ENCODE measurements around the gene PRCP.
"Not testable (repeated sequence)": the region's sequence is repeated elsewhere in the genome, so short reads cannot be mapped to it uniquely, and the experiment has no call there.

The PRCP gene

DNA sequence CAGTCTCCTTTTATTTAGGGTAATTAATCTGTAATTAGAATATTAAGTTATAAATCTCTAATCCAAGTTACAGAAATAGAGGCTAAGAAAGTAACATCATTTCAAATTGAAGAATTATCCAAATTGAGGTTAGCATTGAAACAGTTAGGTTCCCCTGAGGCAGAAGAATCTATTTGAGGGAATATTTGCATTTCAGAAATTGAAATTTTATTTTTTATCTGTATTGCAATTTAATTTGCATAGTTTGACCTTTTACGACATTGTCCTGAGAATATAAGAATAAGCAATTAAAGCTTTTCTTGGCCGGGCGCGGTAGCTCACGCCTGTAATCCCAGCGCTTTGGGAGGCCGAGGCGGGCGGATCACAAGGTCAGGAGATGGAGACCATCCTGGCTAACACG, 28.9 kb upstream of the PRCP start:
- Histone ChIP-seq H3K27me3 (ENCODE audit: control insufficient read depth, insufficient read depth, low read length) (no peaks in the 10 kb centered on the region), H3K4me3 (ENCODE audit: low read length) (no peak overlapping the region), H3K36me3 (ENCODE audit: control insufficient read depth, insufficient read depth, low read length) (no peaks in the 10 kb centered on the region), H3K27ac (ENCODE audit: low read depth, low read length) (no peak overlapping the region), H3K9ac (ENCODE audit: low read length) (no peak overlapping the region), H3K4me1 (ENCODE audit: control insufficient read depth, insufficient read depth, low read length) (no peaks in the 10 kb centered on the region)

GRCh38 chr11:82927264-82927880, 27.1 kb upstream of the PRCP start:
- H3K27me3 ChIP-seq (ENCODE audit: control insufficient read depth, insufficient read depth, low read length) = no peaks in the 10 kb centered on the region
- H3K27ac ChIP-seq (ENCODE audit: low read depth, low read length) = no peak overlapping the region
- H3K4me1 ChIP-seq (ENCODE audit: control insufficient read depth, insufficient read depth, low read length) = no peaks in the 10 kb centered on the region
- H3K9ac ChIP-seq (ENCODE audit: low read length) = no peak overlapping the region
- no peak overlapping the region for H3K4me3 ChIP-seq (ENCODE audit: low read length)
- no peaks in the 10 kb centered on the region for H3K36me3 ChIP-seq (ENCODE audit: control insufficient read depth, insufficient read depth, low read length)

- Histone ChIP-seq H3K36me3 (ENCODE audit: control insufficient read depth, insufficient read depth, low read length) (no peaks in the 10 kb centered on the region), H3K27ac (ENCODE audit: low read depth, low read length) (no peak overlapping the region), H3K27me3 (ENCODE audit: control insufficient read depth, insufficient read depth, low read length) (no peaks in the 10 kb centered on the region), H3K4me3 (ENCODE audit: low read length) (no peak overlapping the region), H3K9ac (ENCODE audit: low read length) (no peak overlapping the region), H3K4me1 (ENCODE audit: control insufficient read depth, insufficient read depth, low read length) (no peaks in the 10 kb centered on the region)
Measured at GRCh38 chr11:82924522-82925224, 24.4 kb upstream of the PRCP start.

DNA sequence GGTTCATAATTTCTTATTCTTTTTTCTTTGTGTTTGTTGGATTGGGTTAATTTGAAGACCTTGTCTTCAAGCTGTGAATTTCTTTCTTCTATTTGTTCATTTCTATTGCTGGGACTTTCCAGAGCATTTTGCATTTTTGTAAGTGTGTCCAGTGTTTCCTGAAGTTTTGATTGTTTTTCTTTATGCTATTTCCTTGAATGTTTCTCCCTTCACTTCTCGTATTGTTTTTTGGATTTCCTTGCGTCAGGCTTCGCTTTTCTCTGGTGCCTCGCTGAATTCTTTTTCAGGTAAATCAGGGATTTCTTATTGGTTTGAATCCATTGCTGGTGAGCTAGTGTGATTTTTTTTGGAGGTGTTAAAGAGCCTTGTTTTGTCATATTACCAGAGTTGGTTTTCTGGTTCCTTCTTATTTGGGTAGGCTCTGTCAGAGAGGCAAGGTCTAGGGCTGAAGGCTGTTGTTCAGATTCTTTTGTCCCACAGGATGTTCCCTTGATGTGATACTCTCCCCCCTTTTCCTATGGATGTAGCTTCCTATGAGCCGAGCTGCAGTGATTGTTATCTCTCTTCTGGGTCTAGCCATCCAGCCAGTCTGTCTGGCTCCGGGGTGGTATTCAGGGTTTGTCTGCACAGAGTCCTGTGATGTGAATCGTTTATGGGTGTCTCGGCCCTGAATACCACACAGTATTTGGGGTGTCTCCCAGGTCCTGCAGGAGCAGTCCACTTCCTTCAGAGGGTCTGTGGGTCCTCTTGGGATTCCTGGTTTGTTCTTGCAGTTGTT, 22.4 kb upstream of the PRCP start:
- H3K4me3 ChIP-seq (ENCODE audit: low read length); H3K9ac ChIP-seq (ENCODE audit: low read length); H3K36me3 ChIP-seq (ENCODE audit: control insufficient read depth, insufficient read depth, low read length); H3K27ac ChIP-seq (ENCODE audit: low read depth, low read length); H3K4me1 ChIP-seq (ENCODE audit: control insufficient read depth, insufficient read depth, low read length); H3K27me3 ChIP-seq (ENCODE audit: control insufficient read depth, insufficient read depth, low read length): not testable (repeated sequence)

DNA sequence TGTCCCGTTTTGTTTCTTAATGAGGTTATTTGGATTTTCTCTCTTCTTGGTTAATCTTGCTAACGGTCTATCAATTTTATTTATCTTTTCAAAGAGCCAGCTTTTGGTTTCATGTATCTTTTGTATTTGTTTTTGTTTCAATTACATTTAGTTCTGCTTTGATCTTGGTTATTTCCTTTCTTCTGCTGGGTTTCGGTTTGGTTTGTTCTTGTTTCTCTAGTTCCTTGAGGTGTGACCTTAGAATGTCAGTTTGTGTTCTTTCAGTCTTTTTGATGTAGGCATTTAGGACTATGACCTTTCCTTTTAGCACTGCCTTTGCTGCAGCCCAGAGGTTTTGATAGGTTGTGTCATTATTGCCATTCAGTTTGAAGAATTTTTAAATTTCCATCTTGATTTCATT, 20.0 kb upstream of the PRCP start:
- not testable (repeated sequence) for H3K27me3 ChIP-seq (ENCODE audit: control insufficient read depth, insufficient read depth, low read length); H3K9ac ChIP-seq (ENCODE audit: low read length); H3K4me1 ChIP-seq (ENCODE audit: control insufficient read depth, insufficient read depth, low read length); H3K4me3 ChIP-seq (ENCODE audit: low read length); H3K36me3 ChIP-seq (ENCODE audit: control insufficient read depth, insufficient read depth, low read length); H3K27ac ChIP-seq (ENCODE audit: low read depth, low read length)

DNA sequence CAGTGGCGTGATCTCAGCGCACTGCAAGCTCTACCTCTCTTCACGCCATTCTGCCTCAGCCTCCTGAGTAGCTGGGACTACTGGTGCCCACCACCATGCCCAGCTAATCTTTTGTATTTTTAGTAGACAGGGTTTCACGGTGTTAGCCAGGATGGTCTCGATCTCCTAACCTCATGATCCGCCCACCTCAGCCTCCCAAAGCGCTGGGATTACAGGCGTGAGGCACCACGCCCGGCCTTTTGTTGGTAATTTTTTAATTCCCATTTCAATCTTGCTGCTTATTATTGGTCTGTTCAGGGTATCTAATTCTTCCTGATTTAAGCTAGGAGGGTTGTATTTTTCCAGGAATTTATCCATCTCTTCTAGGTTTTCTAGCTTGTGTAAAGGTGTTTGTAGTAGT, 19.6 kb upstream of the PRCP start:
- not testable (repeated sequence) for H3K27ac ChIP-seq (ENCODE audit: low read depth, low read length); H3K4me1 ChIP-seq (ENCODE audit: control insufficient read depth, insufficient read depth, low read length); H3K27me3 ChIP-seq (ENCODE audit: control insufficient read depth, insufficient read depth, low read length); H3K9ac ChIP-seq (ENCODE audit: low read length); H3K36me3 ChIP-seq (ENCODE audit: control insufficient read depth, insufficient read depth, low read length); H3K4me3 ChIP-seq (ENCODE audit: low read length)

GRCh38 chr11:82909015-82909640, 8.9 kb upstream of the PRCP start:
- no peak overlapping the region for H3K4me3 ChIP-seq (ENCODE audit: low read length)
- H3K9ac ChIP-seq (ENCODE audit: low read length) = no peak overlapping the region
- H3K4me1 ChIP-seq (ENCODE audit: control insufficient read depth, insufficient read depth, low read length) = no peaks in the 10 kb centered on the region
- H3K36me3 ChIP-seq (ENCODE audit: control insufficient read depth, insufficient read depth, low read length) = peaks cover 2% of the 10 kb centered on the region
- H3K27me3 ChIP-seq (ENCODE audit: control insufficient read depth, insufficient read depth, low read length) = no peaks in the 10 kb centered on the region
- H3K27ac ChIP-seq (ENCODE audit: low read depth, low read length) = no peak overlapping the region

GRCh38 chr11:82908311-82908710, 8.1 kb upstream of the PRCP start:
- Histone ChIP-seq H3K27me3 (ENCODE audit: control insufficient read depth, insufficient read depth, low read length) (no peaks in the 10 kb centered on the region), H3K9ac (ENCODE audit: low read length) (no peak overlapping the region), H3K27ac (ENCODE audit: low read depth, low read length) (no peak overlapping the region), H3K36me3 (ENCODE audit: control insufficient read depth, insufficient read depth, low read length) (peaks cover 2% of the 10 kb centered on the region), H3K4me3 (ENCODE audit: low read length) (no peak overlapping the region), H3K4me1 (ENCODE audit: control insufficient read depth, insufficient read depth, low read length) (no peaks in the 10 kb centered on the region)

DNA sequence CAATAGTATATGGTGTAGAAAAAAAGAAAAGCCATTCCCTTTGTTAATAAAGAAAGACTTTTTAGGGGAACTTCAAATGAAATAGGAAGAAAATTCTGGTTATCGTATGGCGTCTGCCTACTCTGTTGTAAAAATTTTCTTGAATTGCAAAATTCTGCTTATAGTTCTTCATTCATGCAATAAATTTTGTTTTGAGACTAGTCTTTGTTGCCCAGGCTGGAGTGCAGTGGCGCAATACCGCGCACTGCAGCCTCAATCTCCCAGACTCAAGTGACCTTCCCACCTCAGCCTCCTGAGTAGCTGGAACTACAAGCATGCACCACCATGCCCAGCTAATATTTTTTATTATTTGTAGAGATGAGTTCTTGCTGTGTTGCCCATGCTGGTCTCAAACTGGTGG, 7.1 kb upstream of the PRCP start:
- Histone ChIP-seq H3K4me1 (ENCODE audit: control insufficient read depth, insufficient read depth, low read length) (no peaks in the 10 kb centered on the region), H3K36me3 (ENCODE audit: control insufficient read depth, insufficient read depth, low read length) (peaks cover 2% of the 10 kb centered on the region), H3K4me3 (ENCODE audit: low read length) (no peak overlapping the region), H3K9ac (ENCODE audit: low read length) (no peak overlapping the region), H3K27me3 (ENCODE audit: control insufficient read depth, insufficient read depth, low read length) (no peaks in the 10 kb centered on the region), H3K27ac (ENCODE audit: low read depth, low read length) (no peak overlapping the region)

DNA sequence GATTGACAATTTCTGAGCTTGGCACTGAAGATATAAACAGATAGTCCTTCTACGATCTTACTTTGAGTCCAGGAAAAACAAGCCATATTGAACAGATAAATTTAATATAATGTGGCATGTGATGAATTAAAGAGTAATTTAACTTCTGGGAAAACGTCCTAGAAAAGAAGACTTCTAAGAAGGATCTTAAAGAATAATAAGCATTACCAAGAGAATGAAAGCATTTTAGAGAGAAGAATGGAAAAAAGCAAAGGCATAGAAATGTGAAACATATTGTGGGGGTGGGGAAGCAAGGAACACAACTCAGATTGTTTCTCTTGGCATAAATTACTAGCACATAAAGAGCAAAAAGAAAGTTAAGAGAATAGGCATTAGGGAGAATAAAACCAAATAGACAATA, 6.7 kb upstream of the PRCP start:
- Histone ChIP-seq H3K4me1 (ENCODE audit: control insufficient read depth, insufficient read depth, low read length) (peaks cover under 1% of the 10 kb centered on the region), H3K9ac (ENCODE audit: low read length) (no peak overlapping the region), H3K27me3 (ENCODE audit: control insufficient read depth, insufficient read depth, low read length) (no peaks in the 10 kb centered on the region), H3K27ac (ENCODE audit: low read depth, low read length) (no peak overlapping the region), H3K4me3 (ENCODE audit: low read length) (no peak overlapping the region), H3K36me3 (ENCODE audit: control insufficient read depth, insufficient read depth, low read length) (peaks cover 2% of the 10 kb centered on the region)

- no peaks in the 10 kb centered on the region for H3K36me3 ChIP-seq (ENCODE audit: control insufficient read depth, insufficient read depth, low read length)
- peaks cover 3% of the 10 kb centered on the region for H3K4me1 ChIP-seq (ENCODE audit: control insufficient read depth, insufficient read depth, low read length)
- H3K4me3 ChIP-seq (ENCODE audit: low read length) = no peak overlapping the region
- no peak overlapping the region for H3K9ac ChIP-seq (ENCODE audit: low read length)
- H3K27me3 ChIP-seq (ENCODE audit: control insufficient read depth, insufficient read depth, low read length) = no peaks in the 10 kb centered on the region
- H3K27ac ChIP-seq (ENCODE audit: low read depth, low read length) = no peak overlapping the region
Measured at GRCh38 chr11:82906236-82906635, 6.0 kb upstream of the PRCP start.

DNA sequence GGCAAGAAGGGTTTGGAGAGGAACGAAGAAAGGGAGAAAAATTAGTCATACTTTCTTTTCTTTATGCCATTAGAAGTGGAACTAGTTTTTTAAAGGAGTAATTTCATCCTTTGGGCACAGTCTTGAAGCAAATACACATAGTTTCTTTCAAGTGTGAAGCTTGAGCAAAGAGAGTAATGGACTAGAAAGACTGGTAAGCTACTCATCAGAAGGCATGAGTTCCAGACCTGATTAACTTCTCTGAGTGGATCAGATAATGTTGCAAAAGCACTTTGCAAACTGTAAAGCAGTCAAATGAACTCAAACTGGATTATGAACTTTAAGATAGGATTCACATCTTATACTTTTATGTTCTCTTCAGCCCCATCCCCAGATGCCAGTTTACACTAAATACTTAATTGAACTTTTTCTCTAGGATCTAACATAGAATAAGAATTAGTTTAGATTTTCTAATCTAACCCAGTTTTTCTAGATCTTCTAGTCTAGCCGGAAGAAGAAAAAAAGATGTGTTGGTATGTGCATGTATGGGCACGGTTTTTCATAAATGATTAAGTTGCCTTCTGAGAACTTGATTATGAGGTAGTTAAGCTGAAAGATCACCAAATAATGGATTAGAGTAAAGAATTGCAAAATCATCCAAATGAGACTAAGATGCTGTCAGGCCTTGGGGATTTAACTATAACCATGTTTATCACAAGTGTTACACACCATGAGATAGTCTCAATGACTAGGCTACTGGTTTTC, 3.8 kb upstream of the PRCP start:
- Histone ChIP-seq H3K27me3 (ENCODE audit: control insufficient read depth, insufficient read depth, low read length) (no peaks in the 10 kb centered on the region), H3K4me3 (ENCODE audit: low read length) (no peak overlapping the region), H3K27ac (ENCODE audit: low read depth, low read length) (no peak overlapping the region), H3K36me3 (ENCODE audit: control insufficient read depth, insufficient read depth, low read length) (no peaks in the 10 kb centered on the region), H3K4me1 (ENCODE audit: control insufficient read depth, insufficient read depth, low read length) (peaks cover 7% of the 10 kb centered on the region), H3K9ac (ENCODE audit: low read length) (no peak overlapping the region)
